Esophagus squamous epithelium (tissue), 4 donors: Measurements from ENCODE around the gene MCC.

Experiments
- CTCF ChIP-seq, 6 experiments: fragments of 450-650 bp in 4 of 6; fragments of 200-600 bp in 2 of 6; sonication (generic) in 2 of 6; IDR thresholded peaks; one replicate each; pipeline ENCODE4 v1.5.1; 2016 to 2019; ENCODE audit warnings: antibody characterized with exemption in 6 of 6, mild to moderate bottlenecking in 4 of 6, moderate library complexity in 4 of 6
- POLR2A ChIP-seq, 4 donors: fragments of 450-650 bp; IDR thresholded peaks; one replicate each; pipeline ENCODE4 v1.6.1; 2017; ENCODE audit warnings: antibody characterized with exemption in 4 of 4, mild to moderate bottlenecking in 4 of 4, moderate library complexity in 3 of 4

- TF ChIP-seq CTCF (IDR thresholded peaks at IDR 0.05), result peak in 3 of 6 experiments; percentile 11 to 37 (median 17)
- TF ChIP-seq POLR2A (IDR thresholded peaks at IDR 0.05), result no peak
Observed at GRCh38 chr5:113427871-113428574, 60.2 kb downstream of the MCC start.
